IPS DF 4.7 (cell line): ENCODE data around the gene HPGD.

Experiments
- DNase-seq: peaks from one replicate; pipeline ENCODE4 v3.0.0-alpha.2; 2013; ENCODE audit warnings: low spot score; ENCODE audit errors: extremely low read depth

The HPGD gene

GRCh38 chr4:174522183-174523024 lies at the start of gene HPGD:
Gene HPGD, minus strand, starts transcription at chr4:174522488. Its CDS starts 37 bp downstream, at chr4:174522451.
- no peak for DNase-seq

DNA sequence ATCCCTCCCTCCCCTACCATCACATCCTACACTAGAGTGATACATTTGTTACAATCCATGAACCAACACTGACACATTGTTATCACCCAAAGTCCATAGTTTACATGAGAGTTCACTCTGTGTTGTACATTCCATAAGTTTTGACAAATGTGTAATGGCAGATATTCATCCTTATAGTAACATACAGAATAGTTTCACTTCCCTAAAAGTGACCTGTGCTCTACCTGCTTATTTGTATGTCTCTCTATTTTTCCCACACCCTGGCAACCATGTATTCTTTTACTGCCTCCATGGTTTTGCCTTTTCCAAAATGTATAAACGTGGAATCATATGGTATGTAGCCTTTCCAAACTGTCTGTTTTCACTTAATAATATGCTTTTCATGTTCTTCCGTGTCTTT lies 42.2 kb upstream of the HPGD start:
- DNase-seq, result no peak

DNA sequence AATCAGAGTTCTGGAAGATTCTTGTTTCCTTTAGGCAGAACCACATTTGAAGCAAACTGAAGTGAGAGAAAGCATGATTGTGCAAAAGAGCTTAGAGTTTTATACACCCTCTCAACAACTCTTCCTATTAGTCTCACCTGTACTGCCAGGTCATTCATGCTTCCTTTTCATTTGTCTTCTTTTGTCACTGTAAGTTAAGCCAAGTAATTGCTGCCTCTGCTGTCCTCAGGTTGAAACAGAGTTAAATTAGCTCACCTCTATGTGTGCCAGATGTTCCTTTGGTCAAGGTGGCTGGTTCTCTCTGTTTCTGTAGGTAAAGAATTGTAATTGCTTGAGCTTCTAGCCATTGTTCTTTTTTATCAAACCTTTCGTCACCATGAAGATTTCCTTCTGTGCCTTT lies 41.1 kb upstream of the HPGD start:
- DNase-seq, result no peak

GRCh38 chr4:174561560-174561959 lies 39.3 kb upstream of the HPGD start:
- DNase-seq, result no peak

- peak; percentile 22 for DNase-seq
Observed at GRCh38 chr4:174559894-174560293, 37.6 kb upstream of the HPGD start.

- DNase-seq, result no peak
Observed at GRCh38 chr4:174555789-174556630, 33.7 kb upstream of the HPGD start.

GRCh38 chr4:174554231-174554728 lies 32.0 kb upstream of the HPGD start:
- no peak for DNase-seq

GRCh38 chr4:174553828-174554227 lies 31.5 kb upstream of the HPGD start:
- DNase-seq, result no peak

- no peak for DNase-seq
Observed at GRCh38 chr4:174553031-174553430, 30.7 kb upstream of the HPGD start.

DNA sequence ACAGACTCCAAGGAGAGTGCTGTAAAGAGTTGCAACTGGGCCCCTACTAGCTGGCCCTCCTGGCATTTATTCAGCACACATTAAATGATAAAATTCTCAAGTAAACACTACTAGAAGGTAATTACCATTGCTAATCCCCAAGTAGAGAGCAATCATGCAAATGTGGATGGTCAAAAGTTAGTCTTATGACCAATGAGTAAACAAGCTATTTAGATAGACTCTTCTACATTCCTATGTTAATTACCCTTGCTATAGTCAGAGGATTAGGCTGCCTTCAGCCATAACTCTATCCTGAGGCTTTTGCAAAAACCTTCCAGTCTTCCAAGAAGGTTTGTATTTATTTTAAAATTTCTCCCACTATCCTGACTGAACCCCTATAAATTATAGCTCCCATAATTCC lies 28.3 kb upstream of the HPGD start:
- DNase-seq, result no peak

DNA sequence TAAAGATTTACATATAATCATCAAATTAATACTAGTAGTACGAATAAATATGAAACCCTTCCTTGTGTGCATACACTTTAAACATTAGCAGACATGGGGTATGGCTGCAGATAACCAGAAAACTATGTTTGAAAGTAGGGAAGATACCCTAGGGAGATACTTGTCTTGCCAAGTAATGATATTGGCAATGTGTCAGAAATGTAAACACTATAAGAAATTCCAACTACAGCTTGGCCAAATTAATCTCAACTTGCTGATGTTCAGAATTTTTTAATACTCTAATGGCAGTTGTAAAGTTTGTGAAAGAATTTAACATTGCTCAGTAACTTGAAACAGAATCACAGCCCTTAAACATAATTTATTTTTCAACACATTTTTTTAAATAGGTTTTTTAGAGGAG lies 27.4 kb upstream of the HPGD start:
- no peak for DNase-seq

DNA sequence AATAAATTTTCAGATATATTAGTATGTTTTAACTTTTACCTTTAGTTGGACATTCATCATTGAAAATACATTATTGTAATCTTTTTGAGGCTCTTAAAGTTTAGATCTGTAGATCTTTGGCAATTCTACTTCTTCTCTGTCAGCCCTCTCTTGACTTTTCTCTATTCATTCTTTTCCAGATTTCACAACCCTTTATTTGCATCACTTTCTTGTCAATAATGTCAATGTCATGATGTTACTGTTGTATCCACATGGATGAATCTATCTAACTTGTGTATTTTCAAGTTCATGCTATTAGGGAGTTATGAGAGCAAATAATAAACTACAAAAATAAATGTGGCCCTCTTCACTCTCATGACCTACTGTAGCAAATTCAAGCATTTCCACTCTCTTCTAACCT lies 23.0 kb upstream of the HPGD start:
- DNase-seq, result no peak

DNA sequence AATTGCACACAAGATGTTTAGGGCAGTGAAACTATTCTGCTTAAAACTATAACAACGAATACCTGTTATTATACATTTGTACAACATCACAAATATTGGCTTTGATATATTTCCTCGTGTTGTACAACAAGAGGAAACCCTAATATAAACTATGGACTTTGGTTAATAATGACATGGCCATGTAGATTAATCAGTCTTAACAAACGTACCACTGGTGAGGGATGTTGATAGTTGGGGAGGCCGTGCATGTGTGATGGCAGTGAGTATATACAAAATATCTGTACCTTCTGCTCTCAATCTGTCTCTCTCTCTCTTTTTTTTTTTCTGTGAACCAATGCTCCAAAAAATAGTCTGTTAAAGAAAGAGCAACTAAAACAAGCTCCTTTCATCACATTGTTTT lies 22.2 kb upstream of the HPGD start:
- DNase-seq, result no peak

DNA sequence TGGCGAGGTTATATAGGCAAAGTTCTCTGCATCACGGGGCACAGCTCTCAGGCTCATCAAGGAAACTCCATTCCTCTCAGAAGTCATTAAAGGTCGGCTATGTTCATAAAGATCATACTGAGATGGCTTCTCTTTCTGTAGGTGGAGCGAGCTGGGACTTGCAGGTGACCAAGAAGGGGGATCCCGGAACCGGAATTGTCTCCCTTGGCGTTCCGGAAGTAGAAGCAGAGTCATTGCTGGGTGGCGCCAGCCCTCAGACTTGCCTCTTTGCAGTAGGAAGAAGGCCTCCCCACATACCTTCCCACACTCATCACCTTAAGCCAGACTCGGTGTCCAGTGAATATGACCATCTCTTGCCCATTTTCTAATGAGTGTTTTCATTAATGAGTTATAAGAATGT lies 17.9 kb upstream of the HPGD start:
- no peak for DNase-seq

GRCh38 chr4:174539571-174539970 lies 17.3 kb upstream of the HPGD start:
- DNase-seq, result no peak

DNA sequence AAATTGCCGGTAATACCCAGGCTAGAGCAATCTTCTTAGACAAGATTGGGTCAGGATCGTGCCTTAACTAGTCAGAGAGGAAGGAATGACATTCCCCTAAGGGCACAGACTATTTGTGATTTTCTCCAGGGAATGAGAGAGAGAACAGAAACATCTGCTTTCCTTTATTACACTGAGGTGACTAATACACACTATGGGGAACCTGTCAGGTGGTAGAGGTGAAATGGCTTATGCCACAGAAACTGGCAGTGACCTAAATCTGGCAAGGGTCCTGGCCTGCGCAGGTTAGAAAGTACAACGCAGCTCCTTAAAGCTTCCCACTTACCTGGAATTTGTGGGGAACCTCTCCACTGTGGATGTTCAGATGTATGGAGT lies 16.6 kb upstream of the HPGD start:
- DNase-seq, result no peak

GRCh38 chr4:174538123-174538875 lies 16.0 kb upstream of the HPGD start:
- DNase-seq, result no peak

GRCh38 chr4:174537634-174538033 lies 15.3 kb upstream of the HPGD start:
- no peak for DNase-seq

DNA sequence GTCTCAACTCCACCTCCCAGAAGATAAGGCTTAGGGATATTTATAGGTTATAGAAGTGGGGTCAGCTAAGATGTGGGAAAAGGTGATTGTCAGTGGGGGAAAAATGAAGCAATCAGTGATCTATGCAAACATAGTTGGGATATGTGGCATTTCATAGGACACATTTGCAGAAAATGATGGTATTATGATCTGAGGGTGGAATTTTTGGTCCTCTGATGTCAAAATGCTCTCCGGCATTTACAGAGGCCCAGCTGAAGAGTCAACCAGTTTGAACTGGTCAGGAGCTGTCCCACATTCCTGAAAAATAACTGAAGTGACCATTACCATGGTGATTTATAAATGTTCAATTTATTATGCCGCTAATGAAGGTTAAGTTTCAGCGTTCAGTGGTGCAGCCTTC lies 12.2 kb upstream of the HPGD start:
- no peak for DNase-seq

DNA sequence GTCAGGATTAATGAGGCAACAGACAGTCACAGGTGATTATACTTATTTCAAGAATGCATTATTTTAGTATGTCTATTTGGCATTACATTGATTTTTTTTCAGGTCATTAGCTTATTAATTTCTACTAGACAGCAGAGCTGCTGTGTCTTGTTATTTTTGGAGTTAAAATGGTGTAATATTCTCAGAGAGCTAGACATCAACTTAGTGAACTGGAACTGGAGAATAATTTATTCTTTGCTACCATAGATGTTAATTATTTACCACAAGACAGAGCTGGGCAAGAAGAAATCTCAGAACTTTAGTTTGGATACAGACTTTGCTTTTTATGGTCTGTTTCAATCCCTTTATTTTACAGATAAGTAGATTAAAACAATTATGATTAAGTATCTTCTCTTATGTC lies 10.2 kb upstream of the HPGD start:
- DNase-seq, result no peak

GRCh38 chr4:174531486-174531885 lies 9.2 kb upstream of the HPGD start:
- DNase-seq, result no peak

DNA sequence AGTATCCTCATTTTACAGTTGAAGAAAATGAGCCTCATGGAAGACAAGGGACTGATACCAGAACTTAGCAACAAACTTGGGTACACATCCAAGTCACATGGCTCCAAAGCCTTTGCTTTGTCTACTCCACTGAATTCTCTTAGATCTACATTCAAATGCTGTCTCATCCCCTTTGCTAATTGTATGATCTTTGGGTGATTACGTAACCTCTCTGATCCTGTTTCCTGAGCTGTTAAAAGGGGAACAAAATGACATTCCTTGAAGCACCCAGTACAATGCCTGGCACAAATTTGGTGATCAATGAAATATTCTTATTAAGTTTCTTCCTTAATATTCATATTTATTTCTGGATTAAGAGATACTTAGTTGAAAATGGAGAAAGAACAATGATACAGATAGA lies 5.9 kb upstream of the HPGD start:
- no peak for DNase-seq
